ENCODE data around the gene LARGE1.

The LARGE1 gene

GRCh38 chr22:33470456-33470855 is 449.8 kb downstream of the LARGE1 start:
- ATAC-seq (ENCODE audit: insufficient read depth, low read depth) (no peak), DNase-seq (no peak)
- Histone ChIP-seq H4K20me1 (ENCODE audit: insufficient read depth, low read length) (no peaks in the 10 kb centered on the region; the same call in 1 of the 2 replicates), H3K4me2 (ENCODE audit: insufficient read depth, low read length) (no peak overlapping the region), H3K9me3 (ENCODE audit: insufficient read depth, low read length, severe bottlenecking) (no peaks in the 10 kb centered on the region), H3K27ac (ENCODE audit: low read length) (no peak overlapping the region), H3K9ac (ENCODE audit: low read depth, low read length) (no peak overlapping the region), H3K27me3 (ENCODE audit: insufficient read depth, low read length, poor library complexity) (no peaks in the 10 kb centered on the region), H3K4me3 (ENCODE audit: low read depth in 1 of 2, low read length in 2 of 2) (no peak overlapping the region), H3K79me2 (ENCODE audit: insufficient read depth, low read length) (no peaks in the 10 kb centered on the region), H2AFZ (ENCODE audit: low read depth, low read length) (no peak overlapping the region), H3K4me1 (ENCODE audit: insufficient read depth, low read length) (no peaks in the 10 kb centered on the region), H3K36me3 (ENCODE audit: insufficient read depth, low read length) (no peaks in the 10 kb centered on the region)
- no peak for TF ChIP-seq EZH2 (IDR thresholded peaks at IDR 0.05; ENCODE audit: borderline replicate concordance, low read depth, low read length, severe bottlenecking)
- TF ChIP-seq CTCF (IDR thresholded peaks at IDR 0.05; ENCODE audit: borderline replicate concordance, extremely low read depth, low read length, poor library complexity, severe bottlenecking) = no peak

- no peaks in the 10 kb centered on the region for H3K9me3 ChIP-seq (ENCODE audit: insufficient read depth, low read length, severe bottlenecking)
- H3K4me2 ChIP-seq (ENCODE audit: insufficient read depth, low read length) = no peak overlapping the region
- H3K9ac ChIP-seq (ENCODE audit: low read depth, low read length) = no peak overlapping the region
- no peaks in the 10 kb centered on the region for H3K4me1 ChIP-seq (ENCODE audit: insufficient read depth, low read length)
- H3K27ac ChIP-seq (ENCODE audit: low read length) = no peak overlapping the region
- no peak for TF ChIP-seq CTCF (IDR thresholded peaks at IDR 0.05; ENCODE audit: borderline replicate concordance, extremely low read depth, low read length, poor library complexity, severe bottlenecking)
- no peak for TF ChIP-seq EZH2 (IDR thresholded peaks at IDR 0.05; ENCODE audit: borderline replicate concordance, low read depth, low read length, severe bottlenecking)
- H3K79me2 ChIP-seq (ENCODE audit: insufficient read depth, low read length) = no peaks in the 10 kb centered on the region
- no peaks in the 10 kb centered on the region; the same call in 1 of the 2 replicates for H4K20me1 ChIP-seq (ENCODE audit: insufficient read depth, low read length)
- no peaks in the 10 kb centered on the region for H3K27me3 ChIP-seq (ENCODE audit: insufficient read depth, low read length, poor library complexity)
- ATAC-seq (ENCODE audit: insufficient read depth, low read depth) (no peak), DNase-seq (no peak)
- H3K36me3 ChIP-seq (ENCODE audit: insufficient read depth, low read length) = no peaks in the 10 kb centered on the region
- no peak overlapping the region for H2AFZ ChIP-seq (ENCODE audit: low read depth, low read length)
- no peak overlapping the region for H3K4me3 ChIP-seq (ENCODE audit: low read depth in 1 of 2, low read length in 2 of 2)
These were observed 452.6 kb downstream of the LARGE1 start for GRCh38 chr22:33467620-33468095.

GRCh38 chr22:33467080-33467479 is 453.2 kb downstream of the LARGE1 start:
- H4K20me1 ChIP-seq (ENCODE audit: insufficient read depth, low read length) = no peaks in the 10 kb centered on the region; the same call in 1 of the 2 replicates
- no peaks in the 10 kb centered on the region for H3K79me2 ChIP-seq (ENCODE audit: insufficient read depth, low read length)
- H3K4me1 ChIP-seq (ENCODE audit: insufficient read depth, low read length) = no peaks in the 10 kb centered on the region
- no peak overlapping the region for H3K9ac ChIP-seq (ENCODE audit: low read depth, low read length)
- H3K27me3 ChIP-seq (ENCODE audit: insufficient read depth, low read length, poor library complexity) = no peaks in the 10 kb centered on the region
- DNase-seq (no peak), ATAC-seq (ENCODE audit: insufficient read depth, low read depth) (no peak)
- H3K27ac ChIP-seq (ENCODE audit: low read length) = no peak overlapping the region
- H2AFZ ChIP-seq (ENCODE audit: low read depth, low read length) = no peak overlapping the region
- H3K36me3 ChIP-seq (ENCODE audit: insufficient read depth, low read length) = no peaks in the 10 kb centered on the region
- no peak for TF ChIP-seq CTCF (IDR thresholded peaks at IDR 0.05; ENCODE audit: borderline replicate concordance, extremely low read depth, low read length, poor library complexity, severe bottlenecking)
- no peak for TF ChIP-seq EZH2 (IDR thresholded peaks at IDR 0.05; ENCODE audit: borderline replicate concordance, low read depth, low read length, severe bottlenecking)
- H3K4me2 ChIP-seq (ENCODE audit: insufficient read depth, low read length) = no peak overlapping the region
- no peaks in the 10 kb centered on the region for H3K9me3 ChIP-seq (ENCODE audit: insufficient read depth, low read length, severe bottlenecking)
- H3K4me3 ChIP-seq (ENCODE audit: low read depth in 1 of 2, low read length in 2 of 2) = no peak overlapping the region

- H3K4me3 ChIP-seq (ENCODE audit: low read depth in 1 of 2, low read length in 2 of 2) = no peak overlapping the region
- no peaks in the 10 kb centered on the region for H3K79me2 ChIP-seq (ENCODE audit: insufficient read depth, low read length)
- H4K20me1 ChIP-seq (ENCODE audit: insufficient read depth, low read length) = no peaks in the 10 kb centered on the region; the same call in 1 of the 2 replicates
- H3K4me1 ChIP-seq (ENCODE audit: insufficient read depth, low read length) = no peaks in the 10 kb centered on the region
- DNase-seq (no peak), ATAC-seq (ENCODE audit: insufficient read depth, low read depth) (no peak)
- no peak for TF ChIP-seq CTCF (IDR thresholded peaks at IDR 0.05; ENCODE audit: borderline replicate concordance, extremely low read depth, low read length, poor library complexity, severe bottlenecking)
- no peak for TF ChIP-seq EZH2 (IDR thresholded peaks at IDR 0.05; ENCODE audit: borderline replicate concordance, low read depth, low read length, severe bottlenecking)
- H3K4me2 ChIP-seq (ENCODE audit: insufficient read depth, low read length) = no peak overlapping the region
- H3K36me3 ChIP-seq (ENCODE audit: insufficient read depth, low read length) = no peaks in the 10 kb centered on the region
- no peaks in the 10 kb centered on the region for H3K9me3 ChIP-seq (ENCODE audit: insufficient read depth, low read length, severe bottlenecking)
- no peak overlapping the region for H2AFZ ChIP-seq (ENCODE audit: low read depth, low read length)
- H3K9ac ChIP-seq (ENCODE audit: low read depth, low read length) = no peak overlapping the region
- H3K27me3 ChIP-seq (ENCODE audit: insufficient read depth, low read length, poor library complexity) = no peaks in the 10 kb centered on the region
- no peak overlapping the region for H3K27ac ChIP-seq (ENCODE audit: low read length)
These were observed 454.7 kb downstream of the LARGE1 start for GRCh38 chr22:33465554-33465953.

Data from DND-41 (cell line).